ENCODE data around the gene PACSIN3.

DNA sequence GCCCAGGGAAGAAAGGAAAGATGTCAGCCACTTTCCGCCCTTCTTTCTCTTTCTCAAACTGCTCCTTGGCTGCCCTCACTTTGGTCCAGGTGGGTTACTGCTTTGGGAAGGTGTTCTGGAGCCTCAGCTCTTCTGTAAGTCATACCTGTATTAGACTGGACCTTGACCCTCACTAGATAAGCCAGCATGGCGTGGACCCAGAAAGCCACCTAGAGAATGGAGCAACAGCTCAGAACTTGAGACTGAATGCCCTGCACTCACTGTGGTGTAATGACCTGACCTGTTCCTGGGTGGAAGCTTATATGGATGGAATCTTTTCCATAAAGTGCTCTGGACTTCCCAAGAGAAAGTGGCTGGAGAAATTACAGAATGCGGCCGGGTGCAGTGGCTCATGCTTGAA is 46.8 kb upstream of the PACSIN3 start:
- TF ChIP-seq, protein P1, sequence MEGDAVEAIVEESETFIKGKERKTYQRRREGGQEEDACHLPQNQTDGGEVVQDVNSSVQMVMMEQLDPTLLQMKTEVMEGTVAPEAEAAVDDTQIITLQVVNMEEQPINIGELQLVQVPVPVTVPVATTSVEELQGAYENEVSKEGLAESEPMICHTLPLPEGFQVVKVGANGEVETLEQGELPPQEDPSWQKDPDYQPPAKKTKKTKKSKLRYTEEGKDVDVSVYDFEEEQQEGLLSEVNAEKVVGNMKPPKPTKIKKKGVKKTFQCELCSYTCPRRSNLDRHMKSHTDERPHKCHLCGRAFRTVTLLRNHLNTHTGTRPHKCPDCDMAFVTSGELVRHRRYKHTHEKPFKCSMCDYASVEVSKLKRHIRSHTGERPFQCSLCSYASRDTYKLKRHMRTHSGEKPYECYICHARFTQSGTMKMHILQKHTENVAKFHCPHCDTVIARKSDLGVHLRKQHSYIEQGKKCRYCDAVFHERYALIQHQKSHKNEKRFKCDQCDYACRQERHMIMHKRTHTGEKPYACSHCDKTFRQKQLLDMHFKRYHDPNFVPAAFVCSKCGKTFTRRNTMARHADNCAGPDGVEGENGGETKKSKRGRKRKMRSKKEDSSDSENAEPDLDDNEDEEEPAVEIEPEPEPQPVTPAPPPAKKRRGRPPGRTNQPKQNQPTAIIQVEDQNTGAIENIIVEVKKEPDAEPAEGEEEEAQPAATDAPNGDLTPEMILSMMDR (IDR thresholded peaks at IDR 0.05; ENCODE audit: poor library complexity, severe bottlenecking) = no peak
- TF ChIP-seq POLR2AphosphoS5 (IDR thresholded peaks at IDR 0.05) (no peak), EZH2 (IDR thresholded peaks at IDR 0.05; ENCODE audit: borderline replicate concordance, insufficient read depth, low read length, poor library complexity, severe bottlenecking) (no peak), MXI1 (conservative IDR thresholded peaks at IDR 0.05; ENCODE audit: poor library complexity, severe bottlenecking) (no peak)
